BE2C (cell line): ENCODE results near the gene RBM47. TPM values are rescaled to one million over a fixed set of nuclear protein-coding genes. Genes with fewer than 3 reads are reported as not detected.

Experiments
- DNase-seq: peaks from one replicate; pipeline ENCODE4 v3.0.0-alpha.2; 2020
- H3K27me3 ChIP-seq: fragments of 250-450 bp; sonication (Bioruptor Pico); 2 replicates; pipeline ENCODE4 v1.5.1; 2020; ENCODE audit warnings: mild to moderate bottlenecking
- H3K36me3 ChIP-seq: fragments of 250-450 bp; sonication (Bioruptor Pico); 2 replicates; pipeline ENCODE4 v1.5.1; 2020; ENCODE audit warnings: mild to moderate bottlenecking
- H3K4me1 ChIP-seq: fragments of 250-450 bp; sonication (Bioruptor Pico); 2 replicates; pipeline ENCODE4 v1.5.1; 2020
- H3K4me3 ChIP-seq: 2 replicates; pipeline ENCODE4 v1.5.1; 2011; ENCODE audit warnings: low read depth, low read length
- H3K9me3 ChIP-seq: fragments of 250-450 bp; sonication (Bioruptor Pico); 2 replicates; pipeline ENCODE4 v1.5.1; 2020
- polyA plus RNA-seq: library from polyadenylated mRNA; unstranded; fragments of >200 nt; gene quantifications from one replicate; pipeline ENCODE4 v1.2.1, GENCODE V29; 2012; ENCODE audit warnings: low read depth, missing spikeins; ENCODE audit not compliant: insufficient read length, insufficient read depth
- TF ChIP-seq, protein P1 (sequence below): IDR thresholded peaks from 2 replicates; pipeline ENCODE4 v1.5.1; 2012; ENCODE audit warnings: mild to moderate bottlenecking, low read depth, low read length

The RBM47 gene
- not detected for polyA plus RNA-seq

DNA sequence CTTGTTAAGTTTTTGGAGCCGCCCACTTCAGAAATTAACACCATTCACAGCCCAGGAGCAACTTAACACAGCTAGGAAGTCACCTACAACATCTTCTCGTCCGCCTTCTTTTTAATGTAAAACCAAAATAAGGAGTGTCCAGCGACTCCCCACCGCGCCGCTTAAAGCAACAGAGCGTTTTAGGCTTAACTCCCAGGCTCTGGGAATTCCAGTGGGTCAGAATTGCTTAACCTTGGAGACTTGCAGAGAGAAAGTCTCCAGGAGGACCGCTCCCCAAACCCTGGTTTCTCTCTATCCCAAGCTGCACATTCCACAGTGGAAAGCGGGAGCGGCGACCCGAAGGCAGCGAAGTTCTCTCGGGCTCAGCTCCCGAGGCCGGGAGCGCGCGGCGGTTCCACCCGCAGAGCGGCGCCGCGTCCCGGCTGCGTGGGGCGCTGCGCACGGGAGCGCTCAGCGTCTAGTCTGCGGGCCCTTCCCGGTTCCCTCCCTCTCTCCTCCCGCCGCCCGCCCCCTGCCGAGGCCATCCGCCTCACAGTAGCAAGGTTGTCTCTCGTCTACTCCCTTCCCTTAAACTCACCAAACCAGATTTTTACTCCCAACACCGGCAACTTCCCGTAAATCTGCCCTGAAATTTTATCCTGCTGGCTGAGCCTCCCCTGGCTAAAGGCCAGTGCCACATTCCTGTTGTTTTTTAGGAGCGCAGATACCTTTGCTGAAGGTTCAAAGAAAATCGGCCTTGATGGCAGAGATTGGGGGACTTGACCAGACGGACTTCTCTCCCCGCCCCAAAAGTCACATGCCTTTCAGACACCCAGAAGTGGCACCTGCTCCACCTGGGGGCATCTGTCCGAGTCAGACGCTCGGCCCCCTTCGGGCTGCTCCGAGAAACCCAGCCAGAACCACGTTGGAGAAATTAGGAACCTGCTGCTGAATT lies at the start of gene RBM47:
Gene RBM47, minus strand, starts transcription at position 464 of the 934 bp plus-strand sequence. CDS start 190,971 bp downstream, outside the sequence.
- DNase-seq = peak; percentile 34
- Histone ChIP-seq H3K9me3 (no peaks in the 10 kb centered on the region), H3K36me3 (no peaks in the 10 kb centered on the region), H3K27me3 (peaks cover 9% of the 10 kb centered on the region; the same call in 1 of the 2 replicates), H3K4me1 (no peaks in the 10 kb centered on the region), H3K4me3 (peak within 1 kb of the TSS; percentile 53)
- TF ChIP-seq, protein P1, sequence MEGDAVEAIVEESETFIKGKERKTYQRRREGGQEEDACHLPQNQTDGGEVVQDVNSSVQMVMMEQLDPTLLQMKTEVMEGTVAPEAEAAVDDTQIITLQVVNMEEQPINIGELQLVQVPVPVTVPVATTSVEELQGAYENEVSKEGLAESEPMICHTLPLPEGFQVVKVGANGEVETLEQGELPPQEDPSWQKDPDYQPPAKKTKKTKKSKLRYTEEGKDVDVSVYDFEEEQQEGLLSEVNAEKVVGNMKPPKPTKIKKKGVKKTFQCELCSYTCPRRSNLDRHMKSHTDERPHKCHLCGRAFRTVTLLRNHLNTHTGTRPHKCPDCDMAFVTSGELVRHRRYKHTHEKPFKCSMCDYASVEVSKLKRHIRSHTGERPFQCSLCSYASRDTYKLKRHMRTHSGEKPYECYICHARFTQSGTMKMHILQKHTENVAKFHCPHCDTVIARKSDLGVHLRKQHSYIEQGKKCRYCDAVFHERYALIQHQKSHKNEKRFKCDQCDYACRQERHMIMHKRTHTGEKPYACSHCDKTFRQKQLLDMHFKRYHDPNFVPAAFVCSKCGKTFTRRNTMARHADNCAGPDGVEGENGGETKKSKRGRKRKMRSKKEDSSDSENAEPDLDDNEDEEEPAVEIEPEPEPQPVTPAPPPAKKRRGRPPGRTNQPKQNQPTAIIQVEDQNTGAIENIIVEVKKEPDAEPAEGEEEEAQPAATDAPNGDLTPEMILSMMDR = no peak; the same call in 1 of the 2 replicates

DNA sequence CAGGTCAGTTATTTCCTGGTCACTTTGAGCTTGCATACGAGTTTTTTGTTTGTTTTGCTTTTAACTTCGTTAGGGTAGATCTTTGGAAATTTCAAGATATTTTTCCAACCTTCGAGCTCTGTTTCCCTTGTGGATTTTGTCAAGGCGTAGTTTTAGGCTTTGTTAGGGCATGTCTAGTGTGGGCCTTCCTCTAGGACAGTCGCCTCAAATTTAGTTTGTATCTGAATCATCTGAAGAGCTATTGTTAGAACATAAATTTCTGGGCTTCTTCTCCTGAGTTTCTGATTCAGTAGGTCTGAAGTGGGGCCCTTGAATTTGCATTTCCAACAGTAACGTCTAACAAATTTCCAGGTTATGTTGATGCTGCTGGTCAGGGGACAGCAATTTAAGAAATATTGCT lies 48.8 kb upstream of the RBM47 start:
- Histone ChIP-seq H3K4me1 (no peaks in the 10 kb centered on the region), H3K36me3 (no peaks in the 10 kb centered on the region), H3K9me3 (no peaks in the 10 kb centered on the region), H3K4me3 (no peak overlapping the region), H3K27me3 (no peaks in the 10 kb centered on the region)
- TF ChIP-seq, protein P1 = no peak
- no peak for DNase-seq

DNA sequence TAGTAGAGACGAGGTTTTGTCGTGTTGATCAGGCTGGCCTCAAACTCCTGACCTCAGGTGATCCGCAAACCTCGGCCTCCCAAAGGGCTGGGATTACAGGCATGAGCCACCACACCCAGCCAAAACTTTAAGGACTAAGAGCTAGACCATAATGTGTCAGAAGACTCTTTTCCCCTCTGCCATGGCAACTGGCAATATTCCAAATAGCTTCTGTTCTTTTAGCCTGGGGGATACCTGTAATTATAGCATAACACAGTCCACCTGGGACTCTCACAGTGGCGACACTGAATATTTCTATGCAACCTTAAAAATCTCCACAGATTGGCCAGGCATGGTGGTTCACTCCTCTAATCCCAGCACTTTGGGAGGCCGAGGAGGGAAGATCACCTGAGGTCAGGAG lies 45.5 kb upstream of the RBM47 start:
- TF ChIP-seq, protein P1 = no peak
- Histone ChIP-seq H3K9me3 (no peaks in the 10 kb centered on the region), H3K27me3 (no peaks in the 10 kb centered on the region), H3K4me1 (no peaks in the 10 kb centered on the region; the same call in 1 of the 2 replicates), H3K4me3 (no peak overlapping the region), H3K36me3 (no peaks in the 10 kb centered on the region)
- DNase-seq = no peak

DNA sequence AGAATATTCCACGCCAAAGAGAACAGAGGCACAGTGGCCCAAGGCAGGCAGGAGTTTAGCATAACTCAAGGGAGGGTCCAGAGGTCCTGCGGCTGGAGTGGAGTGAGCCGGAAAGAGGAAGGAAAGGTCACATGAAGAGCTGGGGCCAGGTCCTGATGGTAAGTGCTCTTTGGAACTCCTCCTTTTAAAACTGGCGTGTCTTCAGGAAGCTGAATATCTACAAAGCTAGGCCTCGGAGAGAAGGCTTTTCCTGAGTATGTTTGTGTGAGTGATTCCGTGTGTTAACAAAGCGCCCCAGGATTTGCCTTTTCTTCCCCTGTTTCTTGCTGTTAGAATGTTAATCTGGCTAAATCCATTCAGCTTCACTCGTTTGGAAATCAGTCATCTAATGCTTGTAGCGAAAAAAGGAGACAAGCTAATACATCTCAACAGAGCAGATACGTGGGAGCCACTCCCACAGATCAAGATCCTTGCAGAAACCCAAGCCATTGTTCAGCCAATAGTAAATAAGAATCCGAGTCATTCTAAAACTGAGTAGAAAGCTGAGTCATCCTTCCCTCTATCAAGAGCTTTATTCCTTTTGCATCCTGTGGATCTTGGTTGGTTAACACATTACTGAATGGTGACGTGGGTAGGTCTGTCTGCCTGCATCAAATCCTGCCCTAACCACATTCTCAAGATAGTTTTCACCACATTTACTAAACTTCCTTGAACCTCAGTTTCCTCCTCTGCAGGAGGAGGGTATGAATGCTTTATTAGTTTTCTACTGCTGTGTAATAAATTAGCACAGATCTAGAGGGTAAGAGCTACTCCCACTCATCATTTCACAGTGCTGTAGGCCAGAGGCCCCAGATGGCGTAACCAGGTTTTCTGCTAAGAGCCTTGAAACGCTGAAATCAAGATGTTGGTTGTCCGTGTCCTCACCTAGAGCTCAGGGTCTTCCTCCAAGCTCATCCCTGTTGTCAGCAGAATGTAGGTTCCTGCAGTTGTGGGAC lies 43.2 kb upstream of the RBM47 start:
- Histone ChIP-seq H3K4me1 (no peaks in the 10 kb centered on the region; the same call in 1 of the 2 replicates), H3K27me3 (no peaks in the 10 kb centered on the region), H3K36me3 (no peaks in the 10 kb centered on the region), H3K9me3 (no peaks in the 10 kb centered on the region), H3K4me3 (no peak overlapping the region)
- DNase-seq = no peak
- TF ChIP-seq, protein P1 = no peak

DNA sequence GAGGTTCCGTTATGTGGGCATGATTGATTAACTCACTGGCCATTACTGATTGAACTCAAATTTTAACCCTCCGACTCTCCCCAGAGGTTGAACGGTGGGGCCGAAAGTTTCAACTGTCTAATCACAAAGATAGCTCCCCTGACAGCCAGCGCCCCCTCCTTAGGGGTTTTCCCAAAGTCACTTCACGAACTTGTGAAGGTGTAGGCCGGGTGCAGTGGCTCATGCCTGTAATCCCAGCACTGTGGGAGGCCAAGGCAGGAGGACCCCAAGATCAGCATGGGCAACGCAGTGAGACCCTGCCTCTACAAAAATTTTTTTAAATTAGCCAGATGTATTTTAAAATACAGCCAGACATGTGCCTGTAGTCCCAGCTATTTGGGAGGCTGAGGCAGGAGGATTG lies 39.8 kb upstream of the RBM47 start:
- no peaks in the 10 kb centered on the region for H3K36me3 ChIP-seq
- H3K4me1 ChIP-seq = no peaks in the 10 kb centered on the region; the same call in 1 of the 2 replicates
- no peak for DNase-seq
- no peak overlapping the region for H3K4me3 ChIP-seq
- H3K27me3 ChIP-seq = no peaks in the 10 kb centered on the region
- TF ChIP-seq, protein P1 = no peak
- H3K9me3 ChIP-seq = no peaks in the 10 kb centered on the region
